Measurements from ENCODE around the gene ZC3H11A. TPM values are rescaled to one million over a fixed set of nuclear protein-coding genes. Genes with fewer than 3 reads are reported as not detected.
A peak's percentile ranks its signal among the peaks of the same experiment; 100 is the strongest.

ZC3H11A gene
- total and polyA plus RNA-seq, 11 donors = 25.6 to 54.2 (median 42.2) TPM

DNA sequence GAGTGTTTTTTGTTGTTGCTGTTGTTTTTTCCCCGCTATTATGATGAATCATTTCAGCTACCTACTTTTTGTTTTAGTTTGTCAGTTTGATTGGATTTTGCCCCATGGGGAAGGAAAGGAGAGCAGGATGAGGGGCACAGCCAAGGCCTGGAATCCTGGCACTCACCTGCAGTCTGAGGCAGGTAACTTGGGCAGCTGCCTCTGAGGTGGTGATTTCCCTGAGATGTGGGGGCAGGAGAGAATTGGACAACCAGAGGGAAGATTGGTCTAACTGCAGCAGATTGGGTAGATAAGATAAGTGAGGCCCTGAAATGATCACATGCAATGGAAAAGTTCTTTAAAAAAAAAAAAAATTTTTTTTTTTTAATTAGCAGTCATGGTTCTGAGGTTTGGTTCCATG lies 31.9 kb upstream of the ZC3H11A start:
- no peaks in the 10 kb centered on the region for H3K36me3 ChIP-seq
- TF ChIP-seq CTCF (IDR thresholded peaks at IDR 0.05) = no peak
- no peak for TF ChIP-seq POLR2A (IDR thresholded peaks at IDR 0.05)
- H3K4me3 ChIP-seq = no peak overlapping the region
- H3K27me3 ChIP-seq = no peaks in the 10 kb centered on the region
- 93 to 98% (median 95%) methylated on average over 1 of the region's 1 CpG for WGBS, 4 donors
- intact Hi-C loops (cut with DNase I) = no loop called here
- peak overlapping the region in 1 of 12 donors; percentile 80 for H3K27ac ChIP-seq
- H3K4me1 ChIP-seq = peaks cover 0 to 9% (median 0%) of the 10 kb centered on the region in 12 donors
- ATAC-seq (no peak), DNase-seq (no peak)
- H3K9me3 ChIP-seq = no peaks in the 10 kb centered on the region

GRCh38 chr1:203764105-203765028 lies 31.1 kb upstream of the ZC3H11A start:
- WGBS, 4 donors = 63 to 92% (median 86%) methylated on average over 3 of the region's 3 CpGs
- peaks cover 0 to 18% (median under 1%) of the 10 kb centered on the region in 12 donors for H3K4me1 ChIP-seq
- H3K27ac ChIP-seq = peak overlapping the region in 1 of 12 donors; percentile 80
- intact Hi-C loops (cut with DNase I) = no loop called here
- DNase-seq (no peak), ATAC-seq (no peak)
- no peaks in the 10 kb centered on the region for H3K9me3 ChIP-seq
- H3K27me3 ChIP-seq = no peaks in the 10 kb centered on the region
- TF ChIP-seq POLR2A (IDR thresholded peaks at IDR 0.05) = no peak
- H3K36me3 ChIP-seq = no peaks in the 10 kb centered on the region
- peak overlapping the region in 1 of 12 donors; percentile 23 for H3K4me3 ChIP-seq

- Histone ChIP-seq H3K27me3 (no peaks in the 10 kb centered on the region), H3K4me1 (peaks cover 0 to 24% (median 3%) of the 10 kb centered on the region in 12 donors), H3K27ac (peak within 1 kb of the TSS in 2 of 12 donors; percentile 26 to 80), H3K36me3 (no peaks in the 10 kb centered on the region), H3K4me3 (peak within 1 kb of the TSS in 3 of 12 donors; percentile 7 to 50 (median 19)), H3K9me3 (no peaks in the 10 kb centered on the region)
- ATAC-seq (no peak), DNase-seq (no peak)
- intact Hi-C loops (cut with DNase I) = no loop called here
- no peak for TF ChIP-seq POLR2A (IDR thresholded peaks at IDR 0.05)
- no peak for TF ChIP-seq CTCF (IDR thresholded peaks at IDR 0.05)
- WGBS, 4 donors = 62 to 77% (median 69%) methylated on average over 11 to 16 of the region's 16 CpGs
Measured at GRCh38 chr1:203765029-203765837, 30.2 kb upstream of the ZC3H11A start, which contains the start of gene LAX1. Gene LAX1 (plus strand): TSS chr1:203765183. CDS start chr1:203765566, 383 bp downstream.

DNA sequence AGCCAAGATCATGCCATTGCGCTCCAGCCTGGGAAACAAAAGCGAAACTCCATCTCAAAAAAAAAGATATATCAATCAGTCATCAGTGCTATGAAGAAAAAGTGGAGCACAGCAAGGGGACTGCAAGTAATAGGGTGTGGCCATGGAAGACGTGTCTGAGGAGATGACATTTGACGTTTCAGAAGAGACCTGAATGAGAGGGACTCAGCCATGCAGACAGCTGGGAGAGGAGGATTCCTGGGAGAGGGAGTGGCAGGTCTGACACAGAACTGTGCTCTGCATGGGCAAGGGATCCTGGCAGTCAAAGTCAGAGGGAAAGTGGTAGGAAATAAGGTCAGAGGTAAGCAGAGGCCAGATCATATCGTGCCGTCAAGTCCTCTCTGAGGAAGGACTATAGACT lies 27.2 kb upstream of the ZC3H11A start:
- no peak for ATAC-seq
- H3K4me1 ChIP-seq = peaks cover 0 to 24% (median 4%) of the 10 kb centered on the region in 12 donors
- intact Hi-C loops (cut with DNase I) = no loop called here

More for the DNA sequence above, 27.2 kb upstream of the ZC3H11A start:
- Histone ChIP-seq H3K36me3 (no peaks in the 10 kb centered on the region), H3K27ac (no peak overlapping the region), H3K9me3 (no peaks in the 10 kb centered on the region), H3K27me3 (no peaks in the 10 kb centered on the region), H3K4me3 (no peak overlapping the region)
- 81 to 86% (median 83%) methylated on average over 6 of the region's 6 CpGs for WGBS, 4 donors
- DNase-seq = no peak
- TF ChIP-seq CTCF (IDR thresholded peaks at IDR 0.05) (no peak), POLR2A (IDR thresholded peaks at IDR 0.05) (no peak)
